Heart right ventricle (tissue), 16 donors: ENCODE measurements around the gene NLRP11. TPM values are rescaled to one million over a fixed set of nuclear protein-coding genes. Genes with fewer than 3 reads are reported as not detected.
A peak's percentile ranks its signal among the peaks of the same experiment; 100 is the strongest.
"Not testable (repeated sequence)": the region's sequence is repeated elsewhere in the genome, so short reads cannot be mapped to it uniquely, and the experiment has no call there.

ENCODE experiments used
- ATAC-seq, 8 donors: fragments of 200-7000 bp; cut with Tn5 transposase; one replicate each; pipeline ENCODE4 v1.9.1; 2020; ENCODE audit warnings: mild to moderate bottlenecking in 8 of 8, moderate library complexity in 8 of 8, moderate number of reproducible peaks in 1 of 8
- DNase-seq, 2 donors: peaks; one replicate each; pipeline ENCODE4 v3.0.0-alpha.2; 2020
- H3K27ac ChIP-seq, 10 donors: fragments of 200-600 bp; sonication (generic) in 2 of 10; one replicate each; pipeline versions ENCODE4 v1.5.0 to v1.8.0; 2020 to 2022; ENCODE audit warnings: mild to moderate bottlenecking in 3 of 10
- H3K27me3 ChIP-seq, 7 donors: fragments of 200-600 bp; one replicate each; pipeline ENCODE4 v1.8.0; 2021 to 2022; ENCODE audit warnings: mild to moderate bottlenecking in 2 of 7
- H3K36me3 ChIP-seq, 9 donors: fragments of 200-600 bp; sonication (generic) in 1 of 9; one replicate each; pipeline versions ENCODE4 v1.5.0 to v1.8.0; 2020 to 2022; ENCODE audit warnings: mild to moderate bottlenecking in 2 of 9
- H3K4me1 ChIP-seq, 9 donors: fragments of 200-600 bp; sonication (generic) in 1 of 9; one replicate each; pipeline versions ENCODE4 v1.5.0 to v1.8.0; 2020 to 2022; ENCODE audit warnings: mild to moderate bottlenecking in 4 of 9
- H3K4me3 ChIP-seq, 10 donors: fragments of 200-600 bp; sonication (generic) in 2 of 10; one replicate each; pipeline versions ENCODE4 v1.5.0 to v1.8.0; 2020 to 2022; ENCODE audit warnings: mild to moderate bottlenecking in 7 of 10, moderate library complexity in 2 of 10
- H3K9me3 ChIP-seq, 11 donors: fragments of 200-600 bp in 10 of 11; sonication (generic) in 2 of 11; one replicate each; pipeline versions ENCODE4 v1.5.0 to v1.8.0; 2013 to 2022; ENCODE audit warnings: mild to moderate bottlenecking in 2 of 11, control low read depth in 1 of 11, moderate library complexity in 1 of 11
- CTCF ChIP-seq, 9 donors: fragments of 200-600 bp; sonication (generic) in 2 of 9; IDR thresholded peaks; one replicate each; pipeline versions ENCODE4 v1.5.0 to v1.8.0; 2021 to 2022; ENCODE audit warnings: antibody characterized with exemption in 9 of 9, mild to moderate bottlenecking in 5 of 9, moderate library complexity in 1 of 9
- WGBS, 2 donors: extraction: QIAGEN DNeasy Blood & Tissue Kit; methylation state at CpG; one replicate each; pipeline ENCODE4 v1.1.7; 2013; ENCODE audit warnings: inconsistent platforms in 1 of 2; 5-methylcytosine and 5-hydroxymethylcytosine counted together
- intact Hi-C, 10 donors: fragments of 100-400 bp; cut with DNase I; formaldehyde crosslinking; loops; one replicate each; pipeline versions ENCODE4 v1.11.1 to v1.14.2; 2022
- polyA plus RNA-seq, 2 donors: library from polyadenylated mRNA; stranded (reverse); fragments of 200-250 nt; gene quantifications; one replicate each; pipeline ENCODE4 v1.2.3, GENCODE V29; 2013
- total RNA-seq, 10 donors: library from RNA; stranded (reverse); fragmentation: NEBNext Ultra II Directional in 3 of 10; extraction: Animal tissue kit (Norgen Biotek cat#: 25700) in 3 of 10; gene quantifications; one replicate each; pipeline versions ENCODE4 v1.2.1 to v1.2.4, GENCODE V29; 2021 to 2023
- donor health status: Arrhythmogenic right ventricular cardiomyopathy.
- donor health status: ischemic (EF 13 %, LVEDD 7.1; RV severe dilation, severe dysfunction).
- donor health status: healthy with polysubstance abuse.
- donor health status: DM: no; HTN: yes; CAD: no.
- donor health status: DM: no; HTN: no; CAD: no.
- donor health status: ischemic (EF 25% LVEDD 6.9; RV normal size, moderate dysfunction).
- donor health status: ischemic (EF 25% LVEDD 5.7; RV mildly dilated, moderate dysfunction).
- donor health status: healthy.
- donor health status: DM: yes; HTN: yes; CAD: no.
- donor health status: Ischemic cardiomyopathy.
- donor health status: ischemic (EF 35%, LVEDD 5.7; RV mildly dilated, moderate dysfunction).
- donor health status: nonischemic (EF 11% LVEDD 7.7; RV severe dilation, severe dysfunction).
- donor health status: DM: yes; HTN: yes; CAD: no.
- donor health status: PGD.
- donor health status: ischemic (EF 29% LVEDD 5.4; RV normal size, mild dysfunction).
- donor health status: nonischemic (EF 23%, LVEDD 6.1; RV moderate dilation, normal function).

NLRP11 gene
- total and polyA plus RNA-seq, 12 donors, result not detected

GRCh38 chr19:55778331-55778730 lies 53.5 kb downstream of the NLRP11 start:
- H3K9me3 ChIP-seq, result no peaks in the 10 kb centered on the region
- WGBS, 2 donors, result 81 to 82% methylated on average over 16 of the region's 16 CpGs
- no peaks in the 10 kb centered on the region for H3K4me1 ChIP-seq
- no peak for TF ChIP-seq CTCF (IDR thresholded peaks at IDR 0.05)
- DNase-seq, result no peak
- H3K36me3 ChIP-seq, result no peaks in the 10 kb centered on the region
- peaks cover 0 to 60% (median 6%) of the 10 kb centered on the region in 7 donors for H3K27me3 ChIP-seq
- no peak overlapping the region for H3K4me3 ChIP-seq
- ATAC-seq, result no peak
- intact Hi-C loops, result no loop called here
- no peak overlapping the region for H3K27ac ChIP-seq

DNA sequence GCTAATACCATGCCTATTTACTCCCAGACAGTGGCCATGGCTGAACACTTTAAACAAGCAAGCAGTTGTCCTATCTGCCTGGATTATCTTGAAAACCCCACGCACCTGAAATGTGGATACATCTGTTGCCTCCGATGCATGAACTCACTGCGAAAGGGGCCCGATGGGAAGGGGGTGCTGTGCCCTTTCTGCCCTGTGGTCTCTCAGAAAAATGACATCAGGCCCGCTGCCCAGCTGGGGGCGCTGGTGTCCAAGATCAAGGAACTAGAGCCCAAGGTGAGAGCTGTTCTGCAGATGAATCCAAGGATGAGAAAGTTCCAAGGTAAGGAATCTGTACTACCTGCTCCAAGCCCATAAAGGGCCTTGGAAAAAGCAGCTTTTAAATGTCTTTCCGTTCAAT lies 54.3 kb downstream of the NLRP11 start:
- peaks cover 0 to 58% (median 6%) of the 10 kb centered on the region in 7 donors for H3K27me3 ChIP-seq
- H3K4me1 ChIP-seq, result no peaks in the 10 kb centered on the region
- intact Hi-C loops, result no loop called here
- no peaks in the 10 kb centered on the region for H3K36me3 ChIP-seq
- no peaks in the 10 kb centered on the region for H3K9me3 ChIP-seq
- TF ChIP-seq CTCF (IDR thresholded peaks at IDR 0.05), result no peak
- no peak overlapping the region for H3K4me3 ChIP-seq
- no peak overlapping the region for H3K27ac ChIP-seq
- WGBS, 2 donors, result 24 to 29% methylated on average over 7 of the region's 7 CpGs
- ATAC-seq, result no peak
- no peak for DNase-seq

GRCh38 chr19:55769632-55770031 lies 62.2 kb downstream of the NLRP11 start:
- H3K36me3 ChIP-seq, DNase-seq, H3K4me1 ChIP-seq, H3K4me3 ChIP-seq, H3K27ac ChIP-seq, intact Hi-C loops, ATAC-seq: not testable (repeated sequence)
- peaks cover 0 to 14% (median 0%) of the 10 kb centered on the region in 11 donors for H3K9me3 ChIP-seq
- WGBS, 2 donors, result 35 to 40% methylated on average over 2 to 3 of the region's 3 CpGs
- peaks cover 0 to 14% (median 0%) of the 10 kb centered on the region in 7 donors for H3K27me3 ChIP-seq

- H3K36me3 ChIP-seq, ATAC-seq, H3K4me1 ChIP-seq, DNase-seq, H3K27ac ChIP-seq, intact Hi-C loops, H3K4me3 ChIP-seq: not testable (repeated sequence)
- Histone ChIP-seq H3K27me3 (peaks cover 0 to 14% (median 0%) of the 10 kb centered on the region in 7 donors), H3K9me3 (peaks cover 0 to 14% (median 0%) of the 10 kb centered on the region in 11 donors)
- 74 to 78% methylated on average over 4 to 5 of the region's 6 CpGs for WGBS, 2 donors
Measured at GRCh38 chr19:55768818-55769217, 63.0 kb downstream of the NLRP11 start, which contains the start of gene RFPL4AL1. RFPL4AL1 (plus strand) TSS chr19:55769118; CDS start chr19:55771805, 2,687 bp downstream.

GRCh38 chr19:55766466-55766865 lies 65.3 kb downstream of the NLRP11 start:
- H3K9me3 ChIP-seq, result peaks cover 0 to 14% (median 0%) of the 10 kb centered on the region in 11 donors
- DNase-seq, result no peak

GRCh38 chr19:55758797-55759196 lies 73.0 kb downstream of the NLRP11 start, which contains the start of gene RFPL4A:
RFPL4A (plus strand) TSS chr19:55759097; CDS start chr19:55761801, 2,704 bp downstream.
- H3K36me3 ChIP-seq, intact Hi-C loops, H3K9me3 ChIP-seq, H3K4me3 ChIP-seq, H3K4me1 ChIP-seq, DNase-seq, ATAC-seq, H3K27ac ChIP-seq: not testable (repeated sequence)
- 82 to 85% methylated on average over 2 of the region's 3 CpGs for WGBS, 2 donors
- H3K27me3 ChIP-seq, result peaks cover 0 to 14% (median 3%) of the 10 kb centered on the region in 7 donors

More at GRCh38 chr19:55766466-55766865, 65.3 kb downstream of the NLRP11 start:
- Histone ChIP-seq H3K27me3 (peaks cover 0 to 14% (median 0%) of the 10 kb centered on the region in 7 donors), H3K36me3 (no peaks in the 10 kb centered on the region), H3K27ac (no peak overlapping the region), H3K4me1 (no peaks in the 10 kb centered on the region), H3K4me3 (no peak overlapping the region)
- no peak for TF ChIP-seq CTCF (IDR thresholded peaks at IDR 0.05)
- ATAC-seq, result peak in 1 of 8 donors; percentile 34
- 70 to 74% methylated on average over 6 to 7 of the region's 7 CpGs for WGBS, 2 donors
- intact Hi-C loops, result no loop called here

- H3K4me3 ChIP-seq, H3K36me3 ChIP-seq, DNase-seq, H3K9me3 ChIP-seq, H3K27ac ChIP-seq, ATAC-seq, intact Hi-C loops, H3K4me1 ChIP-seq: not testable (repeated sequence)
- H3K27me3 ChIP-seq, result peaks cover 0 to 18% (median 6%) of the 10 kb centered on the region in 7 donors
- 79 to 81% methylated on average over 4 of the region's 4 CpGs for WGBS, 2 donors
Measured at GRCh38 chr19:55756808-55757207, 75.0 kb downstream of the NLRP11 start.
